ENCODE measurements around the gene CHMP1B.

The CHMP1B gene

DNA sequence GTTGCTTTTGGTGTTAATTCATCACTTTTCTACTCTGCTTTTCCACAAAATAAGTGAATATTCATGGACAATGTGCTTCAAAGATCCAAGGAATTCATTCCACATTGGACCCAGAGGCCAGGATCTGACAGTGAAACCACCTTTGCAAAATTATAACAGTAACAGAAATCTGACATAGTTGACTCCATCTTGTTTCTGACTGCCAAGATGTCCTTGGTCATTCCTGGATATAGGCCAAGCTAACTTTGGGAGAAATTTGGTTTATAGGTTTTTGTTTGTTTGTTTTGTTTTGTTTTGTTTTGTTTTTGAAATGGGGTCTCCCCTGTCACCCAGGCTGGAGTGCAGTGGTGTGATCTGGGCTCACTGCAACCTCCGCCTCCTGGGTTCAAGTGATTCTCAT is 46.6 kb downstream of the CHMP1B start:
- DNase-seq, result no peak
- Mint-ChIP-seq H3K27ac (no peak overlapping the region), H3K9me3 (no peaks in the 10 kb centered on the region), H3K4me1 (no peaks in the 10 kb centered on the region), H3K4me3 (no peak overlapping the region), H3K27me3 (no peaks in the 10 kb centered on the region)
- no peak for ATAC-seq

DNA sequence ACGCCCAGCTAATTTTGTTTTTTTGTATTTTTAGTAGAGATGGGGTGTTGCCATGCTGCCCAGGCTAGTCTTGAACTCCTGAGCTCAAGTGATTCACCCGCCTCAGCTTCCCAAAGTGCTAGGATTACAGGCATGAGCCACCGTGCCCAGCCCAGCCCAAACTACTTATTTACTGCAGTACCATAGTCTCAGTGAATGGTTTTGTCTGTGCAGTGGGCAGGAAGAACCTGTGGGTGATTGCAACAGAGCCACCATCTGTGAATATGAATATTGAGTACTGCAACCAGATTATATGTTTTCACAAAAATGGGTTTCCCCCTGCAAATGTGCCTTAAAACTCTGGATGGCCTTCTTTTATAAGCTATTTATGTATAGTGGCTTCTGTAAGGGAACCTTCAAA is 47.9 kb downstream of the CHMP1B start:
- H3K4me1 Mint-ChIP-seq, result peaks cover 5% of the 10 kb centered on the region
- no peaks in the 10 kb centered on the region for H3K9me3 Mint-ChIP-seq
- no peaks in the 10 kb centered on the region for H3K27me3 Mint-ChIP-seq
- no peak for ATAC-seq
- H3K27ac Mint-ChIP-seq, result peak overlapping the region in 1 of 2 donors; percentile 42
- no peak overlapping the region for H3K4me3 Mint-ChIP-seq
- no peak for DNase-seq

- no peaks in the 10 kb centered on the region for H3K27me3 Mint-ChIP-seq
- no peak for DNase-seq
Measured at GRCh38 chr18:11901826-11902438, 50.7 kb downstream of the CHMP1B start.

GRCh38 chr18:11902522-11903292 is 51.5 kb downstream of the CHMP1B start:
- DNase-seq, result no peak
- H3K27ac Mint-ChIP-seq, result no peak overlapping the region
- no peak overlapping the region for H3K4me3 Mint-ChIP-seq
- no peaks in the 10 kb centered on the region for H3K9me3 Mint-ChIP-seq
- ATAC-seq, result no peak
- H3K4me1 Mint-ChIP-seq, result peaks cover 23% of the 10 kb centered on the region
- no peaks in the 10 kb centered on the region for H3K27me3 Mint-ChIP-seq

More at GRCh38 chr18:11901826-11902438, 50.7 kb downstream of the CHMP1B start:
- H3K4me3 Mint-ChIP-seq, result no peak overlapping the region
- ATAC-seq, result no peak
- H3K4me1 Mint-ChIP-seq, result peaks cover 16% of the 10 kb centered on the region
- H3K27ac Mint-ChIP-seq, result peak overlapping the region in 1 of 2 donors; percentile 65
- H3K9me3 Mint-ChIP-seq, result no peaks in the 10 kb centered on the region
